ENCODE measurements around the gene RPN2.
"Not testable (repeated sequence)": the region's sequence is repeated elsewhere in the genome, so short reads cannot be mapped to it uniquely, and the experiment has no call there.

The RPN2 gene

DNA sequence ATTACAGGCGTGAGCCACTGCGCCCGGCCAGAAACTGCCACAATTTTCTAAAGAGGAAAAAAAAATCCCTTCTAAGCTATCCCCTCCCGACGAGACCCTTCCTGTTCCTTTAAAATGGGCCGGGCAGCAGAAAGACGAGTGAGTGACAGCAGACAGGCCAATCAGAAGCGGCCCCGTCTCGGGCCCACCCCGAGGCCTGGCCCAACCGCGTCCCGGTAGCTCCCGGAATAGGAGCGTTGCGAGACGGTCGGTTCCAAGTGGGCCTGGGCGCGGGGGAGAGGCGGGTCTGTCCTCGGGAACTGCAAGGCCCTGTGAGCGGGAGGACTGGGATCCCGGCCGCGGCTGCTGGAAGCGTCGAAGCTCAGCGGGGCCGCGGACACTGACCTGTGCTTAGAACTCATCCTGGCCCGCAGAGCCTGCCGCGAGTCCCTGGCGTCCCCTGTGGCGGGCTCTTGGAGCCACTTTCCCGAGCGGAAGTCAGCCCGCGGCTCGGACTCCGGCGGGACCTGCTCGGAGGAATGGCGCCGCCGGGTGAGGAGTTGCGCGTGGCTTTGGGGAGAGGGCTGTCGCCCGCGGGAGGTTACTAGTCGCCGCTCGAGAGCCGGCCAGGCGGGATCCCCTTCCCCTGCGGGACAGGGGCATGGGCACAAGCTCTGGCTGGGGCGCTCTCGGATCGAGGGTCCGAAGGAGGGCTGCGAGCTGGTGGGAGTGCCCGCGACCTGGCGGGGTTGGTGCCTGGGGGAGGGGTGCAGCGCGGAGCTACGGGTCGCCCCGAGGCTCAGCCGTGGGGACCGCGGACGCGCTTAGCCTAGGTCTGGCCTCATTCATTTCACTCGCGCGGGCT lies at the start of gene RPN2, which contains the start of gene MROH8:
TSS of gene RPN2 (plus strand) at position 492 of the 844 bp plus-strand sequence. CDS start at position 519, 27 bp downstream.
TSS of gene MROH8 (minus strand) at position 710 of the 844 bp plus-strand sequence.
- peak; percentile 79 to 86 for DNase-seq (ENCODE audit: low read depth in 2 of 2)

DNA sequence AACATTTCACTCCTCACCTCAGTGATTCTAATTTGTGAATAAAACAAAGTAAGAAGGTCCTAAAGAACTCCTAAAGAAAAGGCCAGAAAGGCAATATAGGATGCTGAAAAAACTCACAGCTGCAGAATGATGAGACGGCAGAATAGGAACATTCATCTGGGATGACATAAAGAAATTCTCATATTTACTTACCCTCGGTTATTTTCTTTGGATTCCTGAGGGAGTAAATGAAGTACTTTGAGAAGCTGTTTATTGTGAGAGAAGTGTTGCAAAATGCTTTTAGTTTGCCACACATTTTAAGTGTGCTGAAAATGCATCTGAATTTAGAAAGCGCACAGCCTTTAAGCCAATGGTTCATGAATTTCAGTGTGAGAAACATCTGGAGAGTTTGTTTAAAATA lies 47.6 kb upstream of the RPN2 start:
- no peak for DNase-seq (ENCODE audit: low read depth in 2 of 2)

GRCh38 chr20:37133952-37134351 lies 45.2 kb upstream of the RPN2 start:
- DNase-seq (ENCODE audit: low read depth in 2 of 2) = no peak

DNA sequence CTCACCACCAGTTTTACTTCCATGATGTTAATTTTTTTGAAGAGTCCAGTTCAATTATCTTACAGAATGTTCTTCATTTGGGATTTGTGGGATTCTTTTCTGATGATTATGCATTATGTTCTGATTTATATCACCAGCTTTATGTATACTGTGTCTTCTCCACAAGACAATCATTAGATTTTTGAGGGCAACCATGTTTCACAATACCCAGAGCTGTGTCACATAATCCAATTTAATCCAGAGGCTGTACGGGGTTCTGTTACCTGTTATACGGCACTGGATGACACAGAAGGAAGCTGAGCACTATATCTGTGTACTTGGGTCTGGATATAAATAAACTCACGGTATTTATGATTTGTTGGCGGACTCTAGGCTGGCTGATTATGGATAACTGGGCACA lies 41.6 kb upstream of the RPN2 start:
- no peak for DNase-seq (ENCODE audit: low read depth in 2 of 2)

- DNase-seq (ENCODE audit: low read depth in 2 of 2) = no peak
Observed at GRCh38 chr20:37142708-37143107, 36.4 kb upstream of the RPN2 start.

- no peak for DNase-seq (ENCODE audit: low read depth in 2 of 2)
Observed at GRCh38 chr20:37144856-37145404, 34.2 kb upstream of the RPN2 start.

GRCh38 chr20:37147250-37147649 lies 31.9 kb upstream of the RPN2 start:
- no peak for DNase-seq (ENCODE audit: low read depth in 2 of 2)

GRCh38 chr20:37150864-37151263 lies 28.3 kb upstream of the RPN2 start:
- DNase-seq (ENCODE audit: low read depth in 2 of 2) = not testable (repeated sequence)

DNA sequence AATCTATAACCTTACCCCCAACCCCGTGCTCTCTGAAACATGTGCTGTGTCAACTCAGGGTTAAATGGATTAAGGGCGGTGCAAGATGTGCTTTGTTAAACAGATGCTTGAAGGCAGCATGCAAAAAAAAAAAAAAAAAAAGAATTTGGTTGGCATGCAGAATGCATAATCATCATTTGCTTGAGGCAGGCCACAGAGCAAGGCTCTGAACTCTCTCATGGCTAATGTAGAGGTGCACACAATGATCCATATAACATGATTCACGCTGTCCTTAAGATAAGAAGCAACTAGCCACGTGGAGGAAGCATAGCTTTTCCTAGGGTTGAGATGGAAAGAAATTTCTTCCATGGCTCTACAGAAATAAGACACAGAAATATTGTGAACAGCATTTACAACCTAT lies 27.6 kb upstream of the RPN2 start:
- DNase-seq (ENCODE audit: low read depth in 2 of 2) = no peak

DNA sequence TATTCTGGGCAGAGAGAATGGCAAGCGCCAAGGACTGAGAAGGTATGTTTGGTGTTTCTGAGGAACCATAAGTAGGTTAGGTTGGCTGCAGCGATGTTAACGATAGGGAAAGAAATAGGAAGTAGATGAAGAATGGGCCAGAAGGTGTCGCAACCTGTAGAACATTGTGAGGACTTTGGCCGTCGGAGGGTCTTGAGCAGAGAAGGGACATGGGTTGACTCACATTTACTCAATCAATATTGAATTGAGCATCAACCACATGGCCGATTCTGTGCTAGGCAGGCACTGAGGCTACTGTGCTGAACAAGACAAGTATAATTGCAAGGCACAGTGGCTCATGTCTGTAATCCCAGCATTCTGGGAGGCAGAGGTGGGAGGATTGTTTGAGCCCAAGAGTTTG lies 26.8 kb upstream of the RPN2 start:
- no peak for DNase-seq (ENCODE audit: low read depth in 2 of 2)

- no peak for DNase-seq (ENCODE audit: low read depth in 2 of 2)
Observed at GRCh38 chr20:37154684-37155298, 24.3 kb upstream of the RPN2 start.

DNA sequence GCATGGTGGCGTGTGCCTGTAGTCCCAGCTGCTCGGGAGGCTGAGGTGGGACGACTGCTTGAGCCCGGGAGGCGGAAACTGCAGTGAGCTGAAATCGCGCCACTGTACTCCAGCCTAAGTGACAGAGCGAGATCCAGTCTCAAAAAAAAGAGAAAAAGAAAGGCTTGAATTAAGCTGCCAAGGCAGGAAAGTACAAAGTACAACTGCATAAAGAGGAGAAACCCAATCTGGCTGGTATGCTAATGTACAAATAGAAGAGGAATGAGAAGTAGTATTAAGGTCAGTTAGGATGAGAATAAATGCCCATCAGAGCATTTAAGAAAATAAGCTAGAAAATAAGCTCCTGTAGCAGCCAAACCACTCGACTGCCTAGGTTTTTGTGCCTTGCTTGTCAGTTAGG lies 23.1 kb upstream of the RPN2 start:
- DNase-seq (ENCODE audit: low read depth in 2 of 2) = no peak

GRCh38 chr20:37158248-37158647 lies 20.9 kb upstream of the RPN2 start:
- DNase-seq (ENCODE audit: low read depth in 2 of 2) = no peak

DNA sequence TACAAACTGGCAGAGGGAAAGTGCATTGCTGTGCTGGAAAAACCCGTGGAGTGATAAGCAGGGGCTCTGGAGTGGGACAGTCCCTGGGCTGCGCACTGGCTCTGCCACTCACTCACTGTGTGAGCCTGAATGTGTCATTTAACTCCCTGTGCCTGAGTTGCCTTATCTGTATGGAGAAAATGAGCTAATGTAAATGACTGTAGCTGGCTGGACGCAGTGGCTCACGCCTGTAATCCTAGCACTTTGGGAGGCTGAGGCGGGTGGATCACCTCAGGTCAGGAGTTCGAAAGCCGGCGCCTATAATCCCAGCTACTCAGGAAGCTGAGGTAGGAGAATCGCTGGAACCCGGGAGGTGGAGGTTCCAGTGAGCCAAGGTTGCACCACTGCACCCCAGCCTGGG lies 18.4 kb upstream of the RPN2 start:
- DNase-seq (ENCODE audit: low read depth in 2 of 2) = no peak

DNA sequence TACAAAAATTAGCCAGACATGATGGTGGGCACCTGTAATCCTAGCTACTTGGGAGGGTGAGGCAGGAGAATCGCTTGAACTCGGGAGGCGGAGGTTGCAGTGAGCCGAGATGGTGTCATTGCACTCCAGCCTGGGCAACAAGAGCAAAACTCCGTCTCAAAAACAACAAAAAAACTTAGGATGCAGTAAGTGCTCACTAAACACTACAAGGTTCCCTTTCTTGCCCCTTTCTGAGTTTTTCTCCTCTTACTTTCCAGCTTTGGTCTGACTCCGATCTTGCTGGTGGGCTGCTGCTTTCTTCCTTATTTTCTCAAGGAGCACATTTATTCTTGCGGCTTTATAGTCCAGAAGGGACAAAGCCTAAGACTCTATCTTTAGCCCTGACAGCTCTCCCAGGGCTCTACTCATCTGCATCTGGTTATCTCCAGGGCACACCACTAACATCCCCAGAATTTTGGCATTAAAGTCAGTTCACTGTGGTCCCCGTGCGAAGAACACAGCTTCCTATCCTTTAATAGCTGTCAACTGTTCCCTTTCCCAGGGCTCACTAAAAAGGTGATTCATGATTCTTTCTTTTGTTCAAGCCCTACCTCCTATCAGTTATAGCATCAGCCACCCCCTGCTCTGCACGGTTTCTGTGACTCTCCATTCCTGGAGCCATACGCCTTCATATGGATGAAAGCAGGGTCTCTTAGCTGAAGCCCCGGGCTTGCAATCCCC lies 17.1 kb upstream of the RPN2 start:
- no peak for DNase-seq (ENCODE audit: low read depth in 2 of 2)

DNA sequence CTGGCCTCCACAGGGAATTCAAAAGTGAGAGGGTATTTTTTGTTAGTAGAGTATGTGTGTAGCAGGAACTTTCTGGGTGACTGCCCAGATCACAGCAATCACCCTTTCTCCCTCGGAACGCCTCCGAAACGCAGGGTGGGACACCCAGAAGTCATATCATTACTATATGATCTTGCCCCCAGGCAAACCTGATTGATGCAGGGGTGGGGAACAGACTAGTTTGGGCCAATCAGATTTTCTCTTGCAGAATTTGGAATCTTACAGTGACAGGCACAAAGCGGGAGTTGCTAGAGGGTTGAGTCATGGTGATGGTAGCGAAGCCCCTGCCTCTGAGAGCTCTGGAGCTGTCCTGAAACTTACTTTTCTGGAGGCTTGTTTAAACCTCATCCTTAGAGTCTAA lies 16.5 kb upstream of the RPN2 start:
- no peak for DNase-seq (ENCODE audit: low read depth in 2 of 2)

DNA sequence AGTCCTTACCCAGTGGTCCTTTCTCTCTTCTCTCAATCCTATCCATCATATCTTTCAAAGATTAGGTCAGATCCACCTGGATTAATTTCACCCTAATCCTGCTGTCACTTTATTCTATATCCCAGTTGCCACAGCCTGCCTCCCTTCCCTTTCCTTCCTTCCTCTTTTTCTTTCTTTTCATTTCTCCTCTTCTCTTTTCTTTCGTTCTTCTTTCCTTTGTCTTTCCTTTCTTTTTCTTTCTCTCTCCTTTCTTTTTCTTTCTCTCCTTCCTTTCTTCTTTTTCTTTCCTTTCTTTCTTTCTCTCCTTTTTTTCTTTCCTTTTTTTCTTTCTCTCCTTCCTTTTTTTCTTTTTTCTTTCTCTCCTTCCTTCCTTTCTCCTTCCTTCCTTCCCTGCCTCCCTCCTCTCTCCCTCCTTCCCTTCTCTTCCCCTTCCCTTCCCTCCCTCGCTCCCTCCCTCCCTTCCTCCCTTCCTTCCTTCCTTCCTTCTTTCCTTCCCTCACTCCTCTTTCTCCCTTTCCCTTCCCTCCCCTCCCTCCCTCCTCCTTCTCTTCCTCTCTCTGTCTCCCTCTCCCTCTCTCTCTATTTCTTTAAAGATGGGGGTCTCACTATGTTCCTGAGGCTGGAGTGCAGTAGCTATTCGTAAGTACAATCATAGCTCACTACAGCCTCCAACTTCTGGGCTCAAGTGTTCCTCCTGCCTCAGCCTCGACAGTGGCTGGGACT lies 15.1 kb upstream of the RPN2 start:
- no peak for DNase-seq (ENCODE audit: low read depth in 2 of 2)

GRCh38 chr20:37165031-37165430 lies 14.1 kb upstream of the RPN2 start:
- no peak for DNase-seq (ENCODE audit: low read depth in 2 of 2)

DNA sequence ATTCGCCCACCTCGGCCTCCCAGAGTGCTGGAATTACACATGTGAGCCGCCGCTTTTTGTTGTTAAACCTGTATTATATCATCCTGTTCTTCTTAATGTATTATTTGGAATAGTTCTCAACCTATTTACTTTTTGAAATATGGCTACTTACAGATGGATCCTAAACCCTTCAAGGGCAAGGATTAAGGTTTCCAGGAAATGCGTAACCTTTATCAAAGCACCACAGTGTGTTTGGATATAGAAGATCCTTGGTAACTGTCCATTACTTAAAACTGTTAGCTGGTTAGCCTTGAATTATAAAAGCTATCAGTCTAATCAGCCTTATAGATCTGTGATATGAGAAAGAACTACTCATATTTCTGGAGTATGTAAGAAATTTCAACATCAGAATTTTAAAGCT lies 12.3 kb upstream of the RPN2 start:
- no peak for DNase-seq (ENCODE audit: low read depth in 2 of 2)

DNA sequence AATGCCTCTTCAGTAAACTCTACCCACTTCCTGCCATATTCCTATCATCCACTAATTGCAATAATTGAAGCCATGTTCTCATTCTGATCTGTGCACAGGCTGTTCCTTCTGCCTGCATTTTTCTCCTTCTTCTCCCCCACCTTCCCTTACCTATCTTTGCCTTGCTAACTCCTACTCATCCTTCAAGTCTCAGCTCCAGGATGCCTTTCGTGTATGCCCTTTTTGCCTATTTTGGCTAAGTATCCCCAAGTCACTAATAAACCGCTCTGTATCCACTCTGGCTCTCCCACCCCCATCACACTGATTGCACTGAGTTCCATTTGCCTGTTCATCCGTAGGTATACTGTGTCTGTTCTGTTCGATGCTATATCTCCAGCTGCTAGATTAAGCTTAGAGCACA lies 6.3 kb upstream of the RPN2 start:
- DNase-seq (ENCODE audit: low read depth in 2 of 2) = no peak

- DNase-seq (ENCODE audit: low read depth in 2 of 2) = no peak
Observed at GRCh38 chr20:37179683-37180524, 774 bp downstream of the RPN2 start.

Measured in stimulated activated CD4-positive, alpha-beta T cell treated with anti-CD3 and anti-CD28 coated beads, Interleukin-1b, Interleukin-23, amount 100 ng/mL, for 1 hour (primary cell).